HEK293 (cell line): ENCODE data around the gene DMD.

Source experiments
- CTCF ChIA-PET: fragments of 350-600 bp; formaldehyde crosslinking; extraction: SDS; loops from one replicate; lab custom pipeline; 2021; ENCODE audit warnings: antibody characterized with exemption; lab: Yijun Ruan, JAX
- POLR2A ChIA-PET: fragments of 300-600 bp; formaldehyde crosslinking; extraction: SDS; loops from one replicate; lab custom pipeline; 2020; ENCODE audit warnings: antibody characterized with exemption, inconsistent platforms; lab: Yijun Ruan, JAX
- H3K27ac ChIP-seq: fragments of 200-500 bp; sonication (Bioruptor generic); 2 replicates; pipeline ENCODE4 v1.5.1; 2014; ENCODE audit warnings: low read depth, low read length, control low read depth, inconsistent platforms; ENCODE audit errors: extremely low read depth
- H3K36me3 ChIP-seq, 2 experiments: fragments of 200-500 bp in 1 of 2; sonication (Bioruptor generic) in 1 of 2; 1 replicate in 1 of 2; 2 replicates in 1 of 2; pipeline ENCODE4 v1.5.1; 2014 to 2017; ENCODE audit warnings: inconsistent platforms in 2 of 2, low read length in 2 of 2; ENCODE audit not compliant: control insufficient read depth in 2 of 2, insufficient read depth in 1 of 2
- H3K4me1 ChIP-seq: fragments of 200-500 bp; sonication (Bioruptor generic); 2 replicates; pipeline ENCODE4 v1.5.1; 2014; ENCODE audit warnings: mild to moderate bottlenecking, low read length, inconsistent platforms; ENCODE audit not compliant: control insufficient read depth, insufficient read depth
- H3K4me3 ChIP-seq: 2 replicates; pipeline ENCODE4 v1.5.1; 2011; ENCODE audit warnings: low read depth, mild to moderate bottlenecking, control low read depth, low read length, moderate library complexity
- H3K9me3 ChIP-seq: fragments of 200-500 bp; sonication (Bioruptor generic); 2 replicates; pipeline ENCODE4 v1.5.1; 2014; ENCODE audit warnings: low read depth, low read length, inconsistent platforms; ENCODE audit not compliant: control insufficient read depth, insufficient read depth
- HOXD13 ChIP-seq: sonication (generic); formaldehyde crosslinking; IDR thresholded peaks from 2 replicates; pipeline ENCODE4 v1.8.0; 2022; ENCODE audit warnings: missing genetic modification reagents, borderline replicate concordance
- PATZ1 ChIP-seq: fragments of 450-650 bp; formaldehyde crosslinking; IDR thresholded peaks from 2 replicates; pipeline ENCODE4 v1.5.1; 2016; ENCODE audit warnings: missing biosample characterization, missing genetic modification characterization
- REST ChIP-seq: fragments of 450-650 bp; formaldehyde crosslinking; IDR thresholded peaks from 2 replicates; pipeline ENCODE4 v1.5.1; 2016; ENCODE audit warnings: missing biosample characterization, missing genetic modification characterization
- SP2 ChIP-seq: fragments of 450-650 bp; formaldehyde crosslinking; IDR thresholded peaks from 2 replicates; pipeline ENCODE4 v1.5.1; 2016; ENCODE audit warnings: missing biosample characterization, missing genetic modification characterization
- TCF7L2 ChIP-seq: IDR thresholded peaks from 2 replicates; pipeline ENCODE4 v1.6.1; 2011; ENCODE audit warnings: low read depth, mild to moderate bottlenecking, inconsistent platforms, low read length, moderate library complexity, borderline replicate concordance
- ZBTB1 ChIP-seq: fragments of 450-650 bp; formaldehyde crosslinking; IDR thresholded peaks from 2 replicates; pipeline ENCODE4 v1.5.1; 2016; ENCODE audit warnings: missing biosample characterization, missing genetic modification characterization
- ZFP37 ChIP-seq: fragments of 450-650 bp; formaldehyde crosslinking; IDR thresholded peaks from 2 replicates; pipeline ENCODE4 v1.5.1; 2016; ENCODE audit warnings: missing biosample characterization, missing genetic modification characterization
- ZNF16 ChIP-seq: fragments of 450-650 bp; formaldehyde crosslinking; IDR thresholded peaks from 2 replicates; pipeline ENCODE4 v1.5.1; 2016; ENCODE audit warnings: low read depth, missing biosample characterization, missing genetic modification characterization
- ZNF214 ChIP-seq: fragments of 450-650 bp; formaldehyde crosslinking; IDR thresholded peaks from 2 replicates; pipeline ENCODE4 v1.5.1; 2017; ENCODE audit warnings: missing biosample characterization, mild to moderate bottlenecking, missing genetic modification characterization, borderline replicate concordance
- ZNF221 ChIP-seq: fragments of 450-650 bp; formaldehyde crosslinking; IDR thresholded peaks from 2 replicates; pipeline ENCODE4 v1.5.1; 2017; ENCODE audit warnings: missing biosample characterization, missing genetic modification characterization, borderline replicate concordance
- ZNF274 ChIP-seq, 2 experiments: fragments of 200-500 bp in 1 of 2; fragments of 450-650 bp in 1 of 2; sonication (Bioruptor generic) in 1 of 2; formaldehyde crosslinking in 1 of 2; IDR thresholded peaks; 2 replicates each; pipeline versions ENCODE4 v1.5.1 to v1.6.1; 2014 to 2016; ENCODE audit warnings: borderline replicate concordance in 1 of 2, inconsistent platforms in 1 of 2, low read length in 1 of 2, missing biosample characterization in 1 of 2, missing genetic modification characterization in 1 of 2
- ZNF280C ChIP-seq: fragments of 450-650 bp; formaldehyde crosslinking; IDR thresholded peaks from 2 replicates; pipeline ENCODE4 v1.5.1; 2016; ENCODE audit warnings: missing biosample characterization, missing genetic modification characterization
- ZNF518A ChIP-seq: fragments of 450-650 bp; formaldehyde crosslinking; conservative IDR thresholded peaks from 2 replicates; pipeline ENCODE4 v1.5.1; 2016; ENCODE audit warnings: low read depth, missing biosample characterization, missing genetic modification characterization
- ZNF792 ChIP-seq: fragments of 450-650 bp; formaldehyde crosslinking; IDR thresholded peaks from 2 replicates; pipeline ENCODE4 v1.5.1; 2016; ENCODE audit warnings: missing biosample characterization, missing genetic modification characterization
- ZNF830 ChIP-seq: fragments of 450-650 bp; IDR thresholded peaks from 2 replicates; pipeline ENCODE4 v1.5.0; 2018; ENCODE audit warnings: missing biosample characterization, missing genetic modification characterization, low read depth, mild to moderate bottlenecking, moderate library complexity

DMD gene

GRCh38 chrX:33126469-33126868, 84.9 kb downstream of the DMD start:
- ChIA-PET POLR2A (no interaction called here), CTCF (no interaction called here)
- H3K27ac ChIP-seq, result no peak overlapping the region
- no peaks in the 10 kb centered on the region for H3K9me3 ChIP-seq
- TF ChIP-seq ZNF214 (tag by site-specific recombination) (no peak), ZNF221 (tag by site-specific recombination) (no peak), TCF7L2 (peak; percentile 90), PATZ1 (tag by site-specific recombination) (no peak), ZNF830 (tag by site-specific recombination) (no peak), HOXD13 (no peak)
- no peak overlapping the region for H3K4me3 ChIP-seq
- H3K4me1 ChIP-seq, result no peaks in the 10 kb centered on the region
- no peaks in the 10 kb centered on the region for H3K36me3 ChIP-seq

- no peaks in the 10 kb centered on the region for H3K36me3 ChIP-seq
- H3K27ac ChIP-seq, result no peak overlapping the region
- no peak overlapping the region for H3K4me3 ChIP-seq
- ChIA-PET POLR2A (no interaction called here), CTCF (no interaction called here)
- TF ChIP-seq ZBTB1 (tag by site-specific recombination), result no peak
- no peak for TF ChIP-seq REST (tag by site-specific recombination)
- no peaks in the 10 kb centered on the region; the same call in 1 of the 2 replicates for H3K9me3 ChIP-seq
- no peaks in the 10 kb centered on the region for H3K4me1 ChIP-seq
These were observed 101.5 kb downstream of the DMD start for GRCh38 chrX:33109858-33110257.

- Histone ChIP-seq H3K4me3 (no peak overlapping the region), H3K27ac (no peak overlapping the region), H3K4me1 (no peaks in the 10 kb centered on the region), H3K9me3 (no peaks in the 10 kb centered on the region; the same call in 1 of the 2 replicates)
- CTCF ChIA-PET, result interaction anchor here (0.6 to 0.7 kb wide), 2 partner anchors 13 to 650 kb away, joined by 3 read pairs; no protein-coding TSS in a partner anchor
- TF ChIP-seq ZNF16 (no peak), ZFP37 (no peak), SP2 (tag by site-specific recombination) (no peak), ZNF274 (IDR thresholded peaks at IDR 0.05; ENCODE audit: low read length) (no peak), ZNF274 (tag by site-specific recombination; IDR thresholded peaks at IDR 0.05; ENCODE audit: borderline replicate concordance) (no peak), ZNF280C (tag by site-specific recombination) (no peak), ZNF518A (tag by site-specific recombination) (no peak), ZNF792 (tag by site-specific recombination) (no peak)
- TF ChIP-seq, all 188 proteins: peak for 0
- H3K36me3 ChIP-seq, result no peaks in the 10 kb centered on the region
- POLR2A ChIA-PET, result no interaction called here
These were observed 104.6 kb downstream of the DMD start for GRCh38 chrX:33106737-33107136.
